ENCODE results near the gene PCDHB6. TPM values are rescaled to one million over a fixed set of nuclear protein-coding genes. Genes with fewer than 3 reads are reported as not detected.
"Not testable (repeated sequence)": the region's sequence is repeated elsewhere in the genome, so short reads cannot be mapped to it uniquely, and the experiment has no call there.

The PCDHB6 gene
- total RNA-seq, 4 donors from 2014 or later: 1.8 to 3.7 (median 2.4) TPM

DNA sequence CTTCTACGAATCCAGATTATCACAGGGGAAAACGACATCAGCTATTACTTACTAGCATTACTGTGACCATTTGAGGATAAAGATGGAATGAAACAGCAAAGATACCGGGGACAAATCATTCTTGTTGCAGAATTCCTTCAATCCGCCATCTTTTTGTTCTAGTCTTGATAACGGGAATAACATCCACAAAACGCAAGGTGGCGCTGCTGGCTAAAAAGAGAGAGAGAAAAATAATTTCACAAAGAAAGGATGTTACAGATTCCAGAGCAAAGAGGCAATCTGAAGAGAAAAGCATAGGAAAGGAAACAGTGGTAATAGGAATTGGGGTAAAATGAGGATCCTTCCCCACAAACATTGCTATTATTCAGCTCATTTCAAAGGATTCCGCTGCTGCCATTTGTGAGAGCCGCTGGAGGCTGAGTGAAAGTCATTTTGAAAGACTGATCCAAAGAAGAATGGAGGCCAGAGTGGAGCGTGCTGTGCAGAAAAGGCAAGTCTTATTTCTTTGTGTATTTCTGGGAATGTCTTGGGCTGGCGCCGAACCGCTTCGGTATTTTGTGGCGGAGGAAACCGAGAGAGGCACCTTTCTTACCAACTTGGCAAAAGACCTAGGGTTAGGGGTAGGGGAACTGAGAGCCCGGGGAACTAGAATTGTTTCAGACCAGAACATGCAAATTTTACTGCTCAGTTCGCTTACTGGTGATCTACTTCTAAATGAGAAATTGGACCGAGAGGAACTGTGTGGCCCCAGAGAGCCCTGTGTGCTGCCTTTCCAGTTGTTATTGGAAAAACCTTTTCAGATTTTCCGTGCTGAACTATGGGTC lies 22.7 kb downstream of the PCDHB6 start, which contains the start of gene PCDHB7:
Gene PCDHB7, plus strand, starts transcription at position 264 of the 824 bp plus-strand sequence. Its CDS starts 192 bp downstream, at position 456.
- H3K27ac ChIP-seq: peak within 1 kb of the TSS in 1 of 4 donors; percentile 18
- TF ChIP-seq, protein P1, sequence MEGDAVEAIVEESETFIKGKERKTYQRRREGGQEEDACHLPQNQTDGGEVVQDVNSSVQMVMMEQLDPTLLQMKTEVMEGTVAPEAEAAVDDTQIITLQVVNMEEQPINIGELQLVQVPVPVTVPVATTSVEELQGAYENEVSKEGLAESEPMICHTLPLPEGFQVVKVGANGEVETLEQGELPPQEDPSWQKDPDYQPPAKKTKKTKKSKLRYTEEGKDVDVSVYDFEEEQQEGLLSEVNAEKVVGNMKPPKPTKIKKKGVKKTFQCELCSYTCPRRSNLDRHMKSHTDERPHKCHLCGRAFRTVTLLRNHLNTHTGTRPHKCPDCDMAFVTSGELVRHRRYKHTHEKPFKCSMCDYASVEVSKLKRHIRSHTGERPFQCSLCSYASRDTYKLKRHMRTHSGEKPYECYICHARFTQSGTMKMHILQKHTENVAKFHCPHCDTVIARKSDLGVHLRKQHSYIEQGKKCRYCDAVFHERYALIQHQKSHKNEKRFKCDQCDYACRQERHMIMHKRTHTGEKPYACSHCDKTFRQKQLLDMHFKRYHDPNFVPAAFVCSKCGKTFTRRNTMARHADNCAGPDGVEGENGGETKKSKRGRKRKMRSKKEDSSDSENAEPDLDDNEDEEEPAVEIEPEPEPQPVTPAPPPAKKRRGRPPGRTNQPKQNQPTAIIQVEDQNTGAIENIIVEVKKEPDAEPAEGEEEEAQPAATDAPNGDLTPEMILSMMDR (IDR thresholded peaks at IDR 0.05): peak in 4 of 5 experiments; percentile 9 to 33 (median 28)
- no peak for TF ChIP-seq POLR2A (IDR thresholded peaks at IDR 0.05)

DNA sequence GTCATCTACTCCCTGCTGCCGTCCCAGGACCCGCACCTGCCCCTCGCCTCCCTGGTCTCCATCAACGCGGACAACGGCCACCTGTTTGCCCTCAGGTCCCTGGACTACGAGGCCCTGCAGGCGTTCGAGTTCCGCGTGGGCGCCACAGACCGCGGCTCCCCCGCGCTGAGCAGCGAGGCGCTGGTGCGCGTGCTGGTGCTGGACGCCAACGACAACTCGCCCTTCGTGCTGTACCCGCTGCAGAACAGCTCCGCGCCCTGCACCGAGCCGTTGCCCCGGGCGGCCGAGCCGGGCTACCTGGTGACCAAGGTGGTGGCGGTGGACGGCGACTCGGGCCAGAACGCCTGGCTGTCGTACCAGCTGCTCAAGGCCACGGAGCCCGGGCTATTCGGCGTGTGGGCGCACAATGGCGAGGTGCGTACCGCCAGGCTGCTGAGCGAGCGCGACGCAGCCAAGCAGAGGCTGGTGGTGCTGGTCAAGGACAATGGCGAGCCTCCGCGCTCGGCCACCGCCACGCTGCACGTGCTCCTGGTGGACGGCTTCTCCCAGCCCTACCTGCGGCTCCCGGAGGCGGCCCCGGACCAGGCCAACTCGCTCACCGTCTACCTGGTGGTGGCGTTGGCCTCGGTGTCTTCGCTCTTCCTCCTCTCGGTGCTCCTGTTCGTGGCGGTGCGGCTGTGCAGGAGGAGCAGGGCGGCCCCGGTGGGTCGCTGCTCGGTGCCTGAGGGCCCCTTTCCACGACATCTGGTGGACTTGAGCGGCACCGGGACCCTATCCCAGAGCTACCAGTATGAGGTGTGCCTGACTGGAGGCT lies 24.6 kb downstream of the PCDHB6 start:
- Histone ChIP-seq H3K9me3 (peaks cover 0 to 82% (median 33%) of the 10 kb centered on the region in 4 donors), H3K36me3 (peaks cover 0 to 16% (median 0%) of the 10 kb centered on the region in 3 donors)
- H3K27me3 ChIP-seq; DNase-seq (ENCODE audit: low spot score in 2 of 2); H3K27ac ChIP-seq; H3K4me3 ChIP-seq; H3K4me1 ChIP-seq: not testable (repeated sequence)
- WGBS, 2 donors: 53 to 62% methylated on average over 62 to 72 of the region's 79 CpGs

More for the DNA sequence above, 22.7 kb downstream of the PCDHB6 start, which contains the start of gene PCDHB7:
- no peak for DNase-seq (ENCODE audit: low spot score in 2 of 2)
- Histone ChIP-seq H3K4me3 (peak within 1 kb of the TSS in 1 of 4 donors; percentile 34), H3K27me3 (no peaks in the 10 kb centered on the region), H3K36me3 (peaks cover 0 to 13% (median 0%) of the 10 kb centered on the region in 3 donors), H3K9me3 (peaks cover 0 to 79% (median 26%) of the 10 kb centered on the region in 4 donors), H3K4me1 (no peaks in the 10 kb centered on the region)
- 31 to 48% methylated on average over 20 of the region's 20 CpGs for WGBS, 2 donors

DNA sequence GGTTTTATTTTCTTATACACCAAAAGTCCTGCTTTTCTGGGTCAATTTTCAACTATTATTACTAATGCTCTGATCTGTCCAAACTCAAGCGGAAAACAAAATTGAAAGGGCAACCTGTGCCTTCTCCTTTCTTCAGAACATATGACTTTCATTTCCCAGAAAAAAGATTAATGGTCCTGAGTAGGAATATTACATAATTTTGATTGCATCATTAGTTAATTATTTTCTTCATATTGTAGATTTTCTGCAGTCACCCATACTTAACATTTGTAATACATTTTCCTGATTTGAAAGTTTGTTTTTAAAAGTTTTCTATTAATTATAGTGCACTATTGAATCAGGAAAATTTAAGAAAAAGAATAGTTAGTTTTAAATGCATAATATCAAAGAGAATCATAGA lies 26.1 kb downstream of the PCDHB6 start:
- Histone ChIP-seq H3K27me3 (peaks cover 0 to 8% of the 10 kb centered on the region in 2 donors), H3K27ac (no peak overlapping the region), H3K9me3 (peaks cover 0 to 89% (median 31%) of the 10 kb centered on the region in 4 donors), H3K4me1 (no peaks in the 10 kb centered on the region), H3K4me3 (no peak overlapping the region), H3K36me3 (peaks cover 0 to 16% (median 0%) of the 10 kb centered on the region in 3 donors)
- 64 to 69% methylated on average over 1 of the region's 1 CpG for WGBS, 2 donors
- no peak for DNase-seq (ENCODE audit: low spot score in 2 of 2)
- TF ChIP-seq EP300 (IDR thresholded peaks at IDR 0.05) (no peak), POLR2A (IDR thresholded peaks at IDR 0.05) (no peak)
- TF ChIP-seq, protein P1 (IDR thresholded peaks at IDR 0.05): no peak

DNA sequence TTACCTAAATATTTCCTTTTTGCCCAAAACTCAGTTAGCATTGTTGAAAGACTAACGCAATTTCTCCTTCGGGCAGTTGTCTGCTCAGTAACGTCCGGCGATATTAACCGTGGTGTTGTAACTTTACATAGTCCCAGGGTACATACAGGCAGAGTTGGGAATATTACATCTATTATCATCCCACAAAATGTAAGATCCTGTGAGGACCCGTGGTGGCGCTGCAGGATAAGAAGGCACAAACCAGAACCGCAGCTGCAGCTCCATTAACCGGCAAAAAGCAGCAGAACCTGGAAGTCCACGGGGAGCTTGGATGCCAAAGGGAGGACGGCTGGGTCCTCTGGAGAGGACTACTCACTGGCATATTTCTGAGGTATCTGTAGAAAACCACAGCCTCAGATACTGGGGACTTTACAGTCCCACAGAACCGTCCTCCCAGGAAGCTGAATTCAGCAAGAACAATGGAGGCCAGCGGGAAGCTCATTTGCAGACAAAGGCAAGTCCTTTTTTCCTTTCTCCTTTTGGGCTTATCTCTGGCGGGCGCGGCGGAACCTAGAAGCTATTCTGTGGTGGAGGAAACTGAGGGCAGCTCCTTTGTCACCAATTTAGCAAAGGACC lies 27.8 kb downstream of the PCDHB6 start, which contains the start of gene PCDHB8:
Gene PCDHB8, plus strand, starts transcription at position 214 of the 615 bp plus-strand sequence. Its CDS starts 245 bp downstream, at position 459.
- not testable (repeated sequence) for H3K27ac ChIP-seq; H3K4me3 ChIP-seq; DNase-seq (ENCODE audit: low spot score in 2 of 2); H3K27me3 ChIP-seq; H3K4me1 ChIP-seq
- peaks cover 0 to 89% (median 35%) of the 10 kb centered on the region in 4 donors for H3K9me3 ChIP-seq
- H3K36me3 ChIP-seq: peaks cover 0 to 16% (median 0%) of the 10 kb centered on the region in 3 donors
- WGBS, 2 donors: 31 to 42% methylated on average over 14 to 18 of the region's 18 CpGs

DNA sequence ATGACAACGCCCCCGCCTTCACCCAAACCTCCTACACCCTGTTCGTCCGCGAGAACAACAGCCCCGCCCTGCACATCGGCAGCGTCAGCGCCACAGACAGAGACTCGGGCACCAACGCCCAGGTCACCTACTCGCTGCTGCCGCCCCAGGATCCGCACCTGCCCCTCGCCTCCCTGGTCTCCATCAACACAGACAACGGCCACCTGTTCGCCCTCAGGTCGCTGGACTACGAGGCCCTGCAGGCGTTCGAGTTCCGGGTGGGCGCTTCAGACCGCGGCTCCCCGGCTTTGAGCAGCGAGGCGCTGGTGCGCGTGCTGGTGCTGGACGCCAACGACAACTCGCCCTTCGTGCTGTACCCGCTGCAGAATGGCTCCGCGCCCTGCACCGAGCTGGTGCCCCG lies 29.5 kb downstream of the PCDHB6 start:
- not testable (repeated sequence) for H3K4me1 ChIP-seq; DNase-seq (ENCODE audit: low spot score in 2 of 2); H3K4me3 ChIP-seq; H3K27me3 ChIP-seq; H3K27ac ChIP-seq
- H3K36me3 ChIP-seq: peaks cover 0 to 12% (median 0%) of the 10 kb centered on the region in 3 donors
- WGBS, 2 donors: 45 to 58% methylated on average over 32 to 34 of the region's 39 CpGs
- peaks cover 0 to 88% (median 36%) of the 10 kb centered on the region in 4 donors for H3K9me3 ChIP-seq

DNA sequence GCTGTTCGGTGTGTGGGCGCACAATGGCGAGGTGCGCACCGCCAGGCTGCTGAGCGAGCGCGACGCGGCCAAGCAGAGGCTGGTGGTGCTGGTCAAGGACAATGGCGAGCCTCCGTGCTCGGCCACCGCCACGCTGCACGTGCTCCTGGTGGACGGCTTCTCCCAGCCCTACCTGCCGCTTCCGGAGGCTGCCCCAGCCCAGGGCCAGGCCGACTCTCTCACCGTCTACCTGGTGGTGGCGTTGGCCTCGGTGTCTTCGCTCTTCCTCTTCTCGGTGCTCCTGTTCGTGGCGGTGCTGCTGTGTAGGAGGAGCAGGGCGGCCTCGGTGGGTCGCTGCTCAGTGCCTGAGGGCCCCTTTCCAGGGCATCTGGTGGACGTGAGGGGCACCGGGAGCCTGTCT lies 30.0 kb downstream of the PCDHB6 start:
- H3K4me1 ChIP-seq; DNase-seq (ENCODE audit: low spot score in 2 of 2); H3K27me3 ChIP-seq; H3K27ac ChIP-seq; H3K4me3 ChIP-seq: not testable (repeated sequence)
- peaks cover 0 to 12% (median 0%) of the 10 kb centered on the region in 3 donors for H3K36me3 ChIP-seq
- peaks cover 0 to 88% (median 37%) of the 10 kb centered on the region in 4 donors for H3K9me3 ChIP-seq
- 40 to 49% methylated on average over 17 to 24 of the region's 32 CpGs for WGBS, 2 donors
